Naive thymus-derived CD4-positive, alpha-beta T cell (primary cell): ENCODE data around the gene OR6K3. TPM values are rescaled to one million over a fixed set of nuclear protein-coding genes. Genes with fewer than 3 reads are reported as not detected.
"Not testable (repeated sequence)": the region's sequence is repeated elsewhere in the genome, so short reads cannot be mapped to it uniquely, and the experiment has no call there.

Experiments
- ATAC-seq: fragments of 150-1000 bp; cut with Tn5 transposase; 2 replicates; pipeline ENCODE4 v1.10.0; 2021; ENCODE audit warnings: mild to moderate bottlenecking, moderate library complexity
- CTCF ChIA-PET: fragments of 350-600 bp; sonication (Branson Sonifier 250); formaldehyde crosslinking; loops from one replicate; lab custom pipeline; 2021; ENCODE audit warnings: antibody characterized with exemption; lab: Charles Lee
- POLR2A ChIA-PET: fragments of 350-600 bp; sonication (Branson Sonifier 250); formaldehyde crosslinking; loops from one replicate; lab custom pipeline; 2021; ENCODE audit warnings: antibody characterized with exemption, inconsistent platforms; lab: Charles Lee
- DNase-seq, 9 donors: peaks; one replicate each; pipeline versions ENCODE4 v3.0.0 to v3.0.0-alpha.2; 2020 to 2022; ENCODE audit warnings: mixed read lengths in 1 of 9
- H3K27ac ChIP-seq: one replicate; pipeline ENCODE4 v1.7.0; 2013; ENCODE audit warnings: mild to moderate bottlenecking, low read depth, low read length, moderate library complexity
- H3K27me3 ChIP-seq, 2 donors: one replicate each; pipeline ENCODE4 v1.7.0; 2013; ENCODE audit warnings: low read length in 2 of 2, mild to moderate bottlenecking in 2 of 2, moderate library complexity in 2 of 2; ENCODE audit not compliant: control insufficient read depth in 2 of 2, insufficient read depth in 2 of 2
- H3K36me3 ChIP-seq, 3 experiments: 1 replicate in 2 of 3; 2 replicates in 1 of 3; pipeline ENCODE4 v1.7.0; 2013; ENCODE audit warnings: low read length in 3 of 3, mild to moderate bottlenecking in 3 of 3, moderate library complexity in 1 of 3; ENCODE audit not compliant: insufficient read depth in 3 of 3, control insufficient read depth in 2 of 3
- H3K4me1 ChIP-seq, 2 donors: one replicate each; pipeline ENCODE4 v1.7.0; 2013; ENCODE audit warnings: low read length in 2 of 2, mild to moderate bottlenecking in 2 of 2, moderate library complexity in 1 of 2; ENCODE audit not compliant: control insufficient read depth in 2 of 2, insufficient read depth in 2 of 2
- H3K4me3 ChIP-seq: 2 replicates; pipeline ENCODE4 v1.7.0; 2013; ENCODE audit warnings: mild to moderate bottlenecking, low read length
- H3K9me3 ChIP-seq, 3 experiments: 1 replicate in 2 of 3; 2 replicates in 1 of 3; pipeline ENCODE4 v1.7.0; 2013; ENCODE audit warnings: low read length in 3 of 3; ENCODE audit not compliant: control insufficient read depth in 2 of 3
- H3K27ac Mint-ChIP-seq, 9 donors: one replicate each; pipeline ENCODE4 v1.8.0; 2020 to 2022; ENCODE audit warnings: mixed read lengths in 9 of 9, mild to moderate bottlenecking in 8 of 9, moderate library complexity in 5 of 9, inconsistent platforms in 2 of 9
- H3K27me3 Mint-ChIP-seq, 5 donors: one replicate each; pipeline ENCODE4 v1.8.0; 2021 to 2022; ENCODE audit warnings: mixed read lengths in 5 of 5, mild to moderate bottlenecking in 1 of 5
- H3K36me3 Mint-ChIP-seq, 5 donors: one replicate each; pipeline ENCODE4 v1.8.0; 2020 to 2022; ENCODE audit warnings: mixed read lengths in 5 of 5, mild to moderate bottlenecking in 3 of 5, inconsistent platforms in 1 of 5
- H3K4me1 Mint-ChIP-seq, 7 donors: one replicate each; pipeline ENCODE4 v1.8.0; 2020 to 2022; ENCODE audit warnings: mixed read lengths in 7 of 7, mild to moderate bottlenecking in 3 of 7, inconsistent platforms in 1 of 7
- H3K4me3 Mint-ChIP-seq, 10 donors: one replicate each; pipeline ENCODE4 v1.8.0; 2020 to 2022; ENCODE audit warnings: mild to moderate bottlenecking in 10 of 10, mixed read lengths in 10 of 10, moderate library complexity in 6 of 10, inconsistent platforms in 2 of 10
- H3K9me3 Mint-ChIP-seq, 11 donors: one replicate each; pipeline ENCODE4 v1.8.0; 2020 to 2022; ENCODE audit warnings: mixed read lengths in 11 of 11, mild to moderate bottlenecking in 4 of 11, inconsistent platforms in 1 of 11, moderate library complexity in 1 of 11
- intact Hi-C, 2 donors: fragments of 100-400 bp; cut with micrococcal nuclease; formaldehyde crosslinking; loops; one replicate each; pipeline ENCODE4 v1.15.1; 2023
- polyA plus RNA-seq, 2 donors: library from polyadenylated mRNA; unstranded; fragments of 300-500 nt; fragmentation: Illumina TruSeq; gene quantifications; one replicate each; pipeline ENCODE4 v1.2.3, GENCODE V29; 2021
- total RNA-seq, 6 experiments: library from RNA in 5 of 6; stranded (reverse) in 5 of 6; gene quantifications; 1 replicate in 5 of 6; 2 replicates in 1 of 6; pipeline ENCODE4 v1.2.3 and lab custom pipeline; 2021 to 2026

Gene OR6K3
- total and polyA plus RNA-seq, 7 experiments from 2014 or later: 0.29 TPM; not detected in 6

DNA sequence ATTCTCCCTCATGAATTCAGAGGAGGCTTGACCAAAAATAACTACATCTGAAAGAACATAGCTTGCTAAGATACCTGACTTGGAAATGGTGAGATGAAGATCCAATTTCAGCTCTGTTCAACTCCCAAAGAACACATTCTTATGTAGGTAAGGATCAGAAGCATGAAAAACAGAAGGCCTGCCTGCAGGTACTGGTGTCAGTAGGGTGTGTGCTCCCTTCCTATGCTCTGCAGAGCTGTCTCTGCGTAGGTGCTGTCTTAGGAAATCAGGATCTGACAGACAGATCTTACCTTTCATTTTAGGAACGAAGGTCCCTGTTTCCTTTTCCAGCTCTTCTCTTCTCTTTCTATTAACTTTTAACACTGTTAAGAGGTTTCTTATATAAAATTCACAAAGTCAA is 14.4 kb downstream of the OR6K3 start:
- Mint-ChIP-seq H3K27ac (no peak overlapping the region), H3K27me3 (peaks cover 2 to 17% (median 5%) of the 10 kb centered on the region in 5 donors), H3K36me3 (no peaks in the 10 kb centered on the region), H3K4me1 (no peaks in the 10 kb centered on the region), H3K4me3 (no peak overlapping the region), H3K9me3 (no peaks in the 10 kb centered on the region)
- intact Hi-C loops: no loop called here
- CTCF ChIA-PET: no interaction called here
- Histone ChIP-seq H3K36me3 (no peaks in the 10 kb centered on the region), H3K4me3 (no peak overlapping the region), H3K27me3 (no peaks in the 10 kb centered on the region), H3K27ac (no peak overlapping the region), H3K4me1 (no peaks in the 10 kb centered on the region), H3K9me3 (no peaks in the 10 kb centered on the region)
- POLR2A ChIA-PET: no interaction called here
- no peak for ATAC-seq
- no peak for DNase-seq

DNA sequence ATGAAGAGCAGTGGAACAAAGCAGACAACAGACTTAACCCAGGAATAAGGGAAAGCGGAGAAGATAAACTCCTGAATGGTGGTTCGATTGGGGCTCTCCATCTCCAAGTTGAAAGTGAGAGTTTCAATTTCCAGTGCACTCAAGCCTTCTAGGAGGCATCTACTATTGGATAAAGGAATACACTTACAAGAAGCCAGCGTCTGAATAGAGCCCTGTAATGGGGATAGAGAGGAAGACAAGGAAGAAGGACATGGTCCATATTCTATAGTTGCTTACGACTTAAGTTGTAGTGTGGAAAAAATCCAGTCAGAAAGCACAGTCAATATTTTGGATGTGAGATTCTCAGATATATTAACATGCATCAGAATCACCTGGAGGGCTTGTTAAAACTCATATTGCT is 20.0 kb downstream of the OR6K3 start, which contains the start of gene OR6K2:
TSS of gene OR6K2 (minus strand) at position 101 of the 400 bp plus-strand sequence. CDS start at position 101, 0 bp downstream.
- no peak within 1 kb of the TSS for H3K4me3 Mint-ChIP-seq
- Histone ChIP-seq H3K27me3 (no peaks in the 10 kb centered on the region), H3K27ac (no peak within 1 kb of the TSS), H3K4me1 (no peaks in the 10 kb centered on the region), H3K9me3 (no peaks in the 10 kb centered on the region), H3K36me3 (no peaks in the 10 kb centered on the region), H3K4me3 (no peak within 1 kb of the TSS)
- H3K27me3 Mint-ChIP-seq: peaks cover under 1 to 14% (median 11%) of the 10 kb centered on the region in 5 donors
- peaks cover 0 to 3% (median 0%) of the 10 kb centered on the region in 11 donors for H3K9me3 Mint-ChIP-seq
- CTCF ChIA-PET: no interaction called here
- intact Hi-C loops: no loop called here
- H3K4me1 Mint-ChIP-seq: no peaks in the 10 kb centered on the region
- H3K36me3 Mint-ChIP-seq: no peaks in the 10 kb centered on the region
- ATAC-seq (no peak), DNase-seq (no peak)
- H3K27ac Mint-ChIP-seq: no peak within 1 kb of the TSS
- POLR2A ChIA-PET: no interaction called here

DNA sequence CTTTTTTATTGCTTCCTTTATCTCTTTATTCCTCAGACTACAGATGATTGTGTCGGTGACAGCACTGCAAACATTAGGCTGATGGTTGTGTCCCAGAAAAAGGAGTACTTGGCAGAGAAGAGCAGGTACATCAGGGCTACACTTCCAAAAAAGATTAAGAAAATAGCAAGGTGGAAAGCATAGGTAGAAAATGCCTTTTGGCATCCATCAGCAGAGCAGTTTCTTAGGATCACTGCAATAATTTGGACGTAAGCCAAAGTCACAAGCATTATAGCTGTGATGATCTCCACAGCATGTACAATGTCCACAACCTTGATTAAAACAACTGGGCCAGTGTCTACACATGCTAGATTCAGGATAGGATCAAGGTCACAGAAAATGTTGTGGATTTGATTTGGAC is 25.9 kb downstream of the OR6K3 start:
- no peak overlapping the region for H3K27ac Mint-ChIP-seq
- Histone ChIP-seq H3K27me3 (no peaks in the 10 kb centered on the region), H3K36me3 (no peaks in the 10 kb centered on the region), H3K4me1 (no peaks in the 10 kb centered on the region), H3K4me3 (no peak overlapping the region), H3K27ac (no peak overlapping the region), H3K9me3 (no peaks in the 10 kb centered on the region)
- H3K27me3 Mint-ChIP-seq: peaks cover 0 to 15% (median 8%) of the 10 kb centered on the region in 5 donors
- peaks cover 0 to 3% (median 0%) of the 10 kb centered on the region in 11 donors for H3K9me3 Mint-ChIP-seq
- H3K36me3 Mint-ChIP-seq: no peaks in the 10 kb centered on the region
- CTCF ChIA-PET: no interaction called here
- H3K4me1 Mint-ChIP-seq: no peaks in the 10 kb centered on the region
- ATAC-seq: no peak
- no peak for DNase-seq
- no peak overlapping the region for H3K4me3 Mint-ChIP-seq
- POLR2A ChIA-PET: no interaction called here
- intact Hi-C loops: no loop called here

DNA sequence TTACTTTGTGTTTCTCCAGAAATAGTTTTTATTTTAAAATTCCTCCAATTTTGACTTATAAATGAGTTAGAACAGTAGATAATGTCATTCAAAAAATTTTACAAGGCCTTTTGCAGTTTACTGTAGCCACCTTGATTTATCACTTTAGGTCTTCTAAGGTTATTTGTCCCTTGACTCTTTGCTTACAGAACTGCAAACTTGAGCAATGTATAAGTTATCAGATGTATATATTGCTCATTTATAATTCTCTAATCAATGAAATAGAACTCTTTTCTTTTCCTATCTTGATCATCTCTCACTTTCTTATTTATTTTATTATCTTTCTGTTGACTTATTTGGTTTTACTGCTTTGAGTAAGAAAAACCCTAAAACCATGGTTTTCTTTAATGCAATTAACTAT is 28.2 kb downstream of the OR6K3 start:
- H3K36me3 ChIP-seq: no peaks in the 10 kb centered on the region
- Mint-ChIP-seq H3K4me3 (no peak overlapping the region), H3K9me3 (peaks cover 0 to 3% (median 0%) of the 10 kb centered on the region in 11 donors), H3K27me3 (peaks cover 0 to 16% (median 8%) of the 10 kb centered on the region in 5 donors), H3K4me1 (no peaks in the 10 kb centered on the region), H3K36me3 (no peaks in the 10 kb centered on the region), H3K27ac (no peak overlapping the region)
- ChIA-PET CTCF (no interaction called here), POLR2A (no interaction called here)
- ATAC-seq (no peak), DNase-seq (no peak)
- intact Hi-C loops: no loop called here
- H3K4me3 ChIP-seq: no peak overlapping the region
- H3K4me1 ChIP-seq: no peaks in the 10 kb centered on the region
- no peak overlapping the region for H3K27ac ChIP-seq
- no peaks in the 10 kb centered on the region for H3K9me3 ChIP-seq
- H3K27me3 ChIP-seq: no peaks in the 10 kb centered on the region

DNA sequence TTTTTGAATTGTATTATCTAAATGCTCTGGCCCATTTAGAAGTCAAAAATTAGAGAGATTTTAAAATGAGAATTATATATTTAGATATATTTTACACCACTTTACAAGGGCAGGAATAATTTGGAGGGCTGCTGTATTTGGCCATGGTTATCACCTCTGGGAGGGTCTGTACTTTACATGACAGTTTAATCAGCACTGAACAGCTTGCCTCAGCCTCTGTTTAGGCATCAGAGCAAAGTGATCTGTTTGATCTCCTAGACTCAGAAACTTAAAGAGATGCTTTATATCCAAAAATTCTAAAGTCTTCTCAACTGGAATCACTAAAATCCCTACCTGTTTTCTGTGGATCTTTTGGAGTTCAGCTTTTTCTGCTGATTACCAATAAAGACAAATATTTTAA is 28.6 kb downstream of the OR6K3 start:
- no peaks in the 10 kb centered on the region for H3K36me3 ChIP-seq
- H3K4me3 Mint-ChIP-seq: no peak overlapping the region
- H3K27ac Mint-ChIP-seq: no peak overlapping the region
- no peaks in the 10 kb centered on the region for H3K4me1 Mint-ChIP-seq
- intact Hi-C loops: no loop called here
- no peaks in the 10 kb centered on the region for H3K9me3 ChIP-seq
- CTCF ChIA-PET: no interaction called here
- no peak for ATAC-seq
- H3K4me1 ChIP-seq: no peaks in the 10 kb centered on the region
- POLR2A ChIA-PET: no interaction called here
- H3K27ac ChIP-seq: no peak overlapping the region
- peaks cover 0 to 20% (median 10%) of the 10 kb centered on the region in 5 donors for H3K27me3 Mint-ChIP-seq
- no peak for DNase-seq
- no peak overlapping the region for H3K4me3 ChIP-seq
- H3K27me3 ChIP-seq: no peaks in the 10 kb centered on the region
- no peaks in the 10 kb centered on the region for H3K36me3 Mint-ChIP-seq
- peaks cover 0 to 3% (median 0%) of the 10 kb centered on the region in 11 donors for H3K9me3 Mint-ChIP-seq

DNA sequence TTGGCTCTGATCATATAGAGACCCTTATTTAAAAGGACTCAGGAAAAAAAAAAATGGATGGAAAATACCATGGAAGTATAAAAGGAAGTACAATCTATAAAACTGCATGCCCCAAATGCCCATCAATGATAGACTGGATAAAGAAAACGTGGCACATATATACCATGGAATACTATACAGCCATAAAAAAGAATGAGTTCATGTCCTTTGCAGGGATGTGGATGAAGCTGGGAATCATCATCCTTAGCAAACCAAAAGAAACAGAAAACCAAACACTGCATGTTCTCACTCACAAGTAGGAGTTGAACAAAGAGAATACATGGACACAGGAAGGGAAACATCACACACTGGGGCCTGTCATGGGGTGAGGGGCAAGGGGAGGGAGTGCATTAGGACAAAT is 29.4 kb downstream of the OR6K3 start:
- H3K27ac Mint-ChIP-seq, intact Hi-C loops, POLR2A ChIA-PET: not testable (repeated sequence)

DNA sequence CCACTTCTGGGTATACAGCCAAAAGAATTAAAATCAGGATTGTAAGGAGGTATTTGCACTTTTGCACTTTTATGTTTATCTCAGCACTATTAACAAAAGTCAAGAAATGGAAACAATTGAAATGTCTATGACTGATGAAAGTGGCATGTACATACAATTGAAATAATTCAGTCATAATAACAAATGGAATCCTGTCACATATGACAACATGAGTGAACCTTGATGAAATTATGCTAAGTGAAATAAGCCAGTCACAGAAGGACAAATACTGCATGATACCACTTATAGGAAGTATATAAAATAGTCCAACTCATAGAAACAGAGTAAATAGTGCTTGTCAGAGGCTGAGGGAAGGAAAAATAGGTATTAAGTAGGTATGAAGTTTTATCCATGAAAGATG is 30.6 kb downstream of the OR6K3 start:
- Mint-ChIP-seq H3K9me3 (peaks cover 0 to 4% (median 0%) of the 10 kb centered on the region in 11 donors), H3K27me3 (peaks cover 8 to 32% (median 10%) of the 10 kb centered on the region in 5 donors), H3K36me3 (no peaks in the 10 kb centered on the region), H3K27ac (no peak overlapping the region), H3K4me1 (peaks cover 0 to 3% (median 0%) of the 10 kb centered on the region in 7 donors), H3K4me3 (no peak overlapping the region)
- Histone ChIP-seq H3K4me3 (no peak overlapping the region), H3K4me1 (no peaks in the 10 kb centered on the region), H3K9me3 (no peaks in the 10 kb centered on the region), H3K27ac (no peak overlapping the region), H3K27me3 (no peaks in the 10 kb centered on the region), H3K36me3 (no peaks in the 10 kb centered on the region)
- ATAC-seq (no peak), DNase-seq (no peak)
- intact Hi-C loops: no loop called here
- ChIA-PET POLR2A (no interaction called here), CTCF (no interaction called here)

More for the DNA sequence above, 29.4 kb downstream of the OR6K3 start:
- H3K4me3 ChIP-seq, H3K4me3 Mint-ChIP-seq, H3K27me3 ChIP-seq, H3K36me3 ChIP-seq, H3K4me1 ChIP-seq, H3K9me3 Mint-ChIP-seq, DNase-seq, H3K36me3 Mint-ChIP-seq, H3K4me1 Mint-ChIP-seq, ATAC-seq, H3K27ac ChIP-seq, H3K9me3 ChIP-seq, CTCF ChIA-PET: not testable (repeated sequence)
- peaks cover 3 to 24% (median 11%) of the 10 kb centered on the region in 5 donors for H3K27me3 Mint-ChIP-seq
